GM12878 (cell line): ENCODE measurements around the gene OMG. TPM values are rescaled to one million over a fixed set of nuclear protein-coding genes. Genes with fewer than 3 reads are reported as not detected.

Experiments
- JUNB ChIP-seq: IDR thresholded peaks from 2 replicates; pipeline ENCODE4 v1.6.1; 2016; ENCODE audit warnings: antibody characterized with exemption, mild to moderate bottlenecking
- POU2F2 ChIP-seq: IDR thresholded peaks from 3 replicates; pipeline ENCODE4 v1.6.1; 2011; ENCODE audit warnings: low read depth, mild to moderate bottlenecking, low read length, borderline replicate concordance
- RAD51 ChIP-seq: fragments of 450-650 bp; IDR thresholded peaks from 2 replicates; pipeline ENCODE4 v1.6.1; 2016; ENCODE audit warnings: moderate library complexity, mild to moderate bottlenecking, inconsistent platforms
- STAT3 ChIP-seq: IDR thresholded peaks from 2 replicates; pipeline ENCODE4 v1.6.1; 2011; ENCODE audit warnings: low read depth, low read length, improper control_type of control experiment
- ZNF24 ChIP-seq: fragments of 450-650 bp; IDR thresholded peaks from 2 replicates; pipeline ENCODE4 v1.6.1; 2017; ENCODE audit warnings: antibody characterized with exemption, mild to moderate bottlenecking
- polyA plus RNA-seq, 11 experiments: library from polyadenylated mRNA; depleted of rRNA in 4 of 11; unstranded in 6 of 11; stranded (reverse) in 5 of 11; fragments of >200 nt; fragmentation: Nextera tagmentation in 4 of 11; fragmentation: Illumina TruSeq in 1 of 11; extraction: Ambion mirVana in 4 of 11; extraction: Trizol in 1 of 11; gene quantifications; 1 replicate in 1 of 11; 2 replicates in 10 of 11; pipeline versions ENCODE4 v1.2.1 to v1.2.3, GENCODE V29; 2011 to 2016; ENCODE audit warnings: inconsistent platforms in 2 of 11, missing spikeins in 2 of 11, low read depth in 1 of 11
- total RNA-seq, 4 experiments: library from RNA; depleted of rRNA in 3 of 4; stranded (reverse); fragments of >200 nt in 3 of 4; fragmentation: Illumina TruSeq in 1 of 4; extraction: Trizol in 1 of 4; gene quantifications; 2 replicates each; pipeline versions ENCODE4 v1.2.1 to v1.2.3, GENCODE V29; 2013 to 2021
- TF ChIP-seq, protein P1 (sequence below): IDR thresholded peaks from 2 replicates; pipeline ENCODE4 v1.6.1; 2011; ENCODE audit warnings: borderline replicate concordance, low read depth, mild to moderate bottlenecking, moderate library complexity, low read length; ENCODE audit not compliant: insufficient read depth, poor library complexity, severe bottlenecking
- TF ChIP-seq, protein P2 (sequence below): fragments of 450-650 bp; conservative IDR thresholded peaks from 2 replicates; pipeline ENCODE4 v1.6.1; 2017; ENCODE audit warnings: mild to moderate bottlenecking, moderate library complexity

The OMG gene
- total and polyA plus RNA-seq, 10 of the 15 experiments (the other 5 are each of a cell fraction or from before 2014, with no cell fraction given): 0.09 to 0.96 (median 0.26) TPM

DNA sequence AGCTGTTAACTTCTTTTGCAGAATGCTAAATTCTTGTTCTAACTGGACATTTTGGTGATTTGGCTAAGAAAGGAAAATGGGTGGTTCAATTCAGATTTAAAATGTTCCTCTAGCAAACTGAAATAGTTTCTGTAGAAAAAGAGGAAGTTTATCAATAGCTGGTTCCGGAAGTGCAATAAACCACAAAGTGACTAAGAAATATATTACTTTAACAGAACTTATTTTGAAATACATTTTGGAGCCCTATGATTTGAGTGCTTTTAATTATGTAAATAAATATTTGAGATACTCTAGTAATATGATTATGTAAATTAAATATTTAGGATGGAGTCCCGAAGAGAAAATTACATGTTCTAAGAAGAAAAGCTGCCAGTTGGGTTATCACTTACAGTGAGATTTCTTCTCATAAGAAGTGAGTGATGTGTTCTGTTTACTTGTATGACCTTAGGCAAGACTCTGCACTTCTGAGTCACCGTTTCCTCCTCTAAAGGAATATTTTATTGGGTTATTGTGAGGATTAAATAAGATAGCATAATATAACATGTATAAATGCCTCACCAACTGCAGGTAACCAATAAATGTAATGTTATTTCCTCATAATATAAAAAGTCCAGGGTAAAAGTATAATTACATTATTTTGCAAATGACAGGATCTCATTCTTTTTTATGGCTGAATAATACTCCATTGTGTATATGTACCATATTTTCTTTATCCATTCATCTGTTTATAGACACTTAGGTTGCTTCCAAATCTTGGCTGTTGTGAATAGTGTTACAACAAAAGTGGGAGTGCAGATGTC lies 17.1 kb upstream of the OMG start, which contains the start of gene EVI2B (continued):
- TF ChIP-seq STAT3 (no peak), ZNF24 (no peak), JUNB (peak; percentile 65), POU2F2 (no peak), RAD51 (no peak)
- TF ChIP-seq, protein P1, sequence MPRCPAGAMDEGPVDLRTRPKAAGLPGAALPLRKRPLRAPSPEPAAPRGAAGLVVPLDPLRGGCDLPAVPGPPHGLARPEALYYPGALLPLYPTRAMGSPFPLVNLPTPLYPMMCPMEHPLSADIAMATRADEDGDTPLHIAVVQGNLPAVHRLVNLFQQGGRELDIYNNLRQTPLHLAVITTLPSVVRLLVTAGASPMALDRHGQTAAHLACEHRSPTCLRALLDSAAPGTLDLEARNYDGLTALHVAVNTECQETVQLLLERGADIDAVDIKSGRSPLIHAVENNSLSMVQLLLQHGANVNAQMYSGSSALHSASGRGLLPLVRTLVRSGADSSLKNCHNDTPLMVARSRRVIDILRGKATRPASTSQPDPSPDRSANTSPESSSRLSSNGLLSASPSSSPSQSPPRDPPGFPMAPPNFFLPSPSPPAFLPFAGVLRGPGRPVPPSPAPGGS: no peak
- TF ChIP-seq, protein P2, sequence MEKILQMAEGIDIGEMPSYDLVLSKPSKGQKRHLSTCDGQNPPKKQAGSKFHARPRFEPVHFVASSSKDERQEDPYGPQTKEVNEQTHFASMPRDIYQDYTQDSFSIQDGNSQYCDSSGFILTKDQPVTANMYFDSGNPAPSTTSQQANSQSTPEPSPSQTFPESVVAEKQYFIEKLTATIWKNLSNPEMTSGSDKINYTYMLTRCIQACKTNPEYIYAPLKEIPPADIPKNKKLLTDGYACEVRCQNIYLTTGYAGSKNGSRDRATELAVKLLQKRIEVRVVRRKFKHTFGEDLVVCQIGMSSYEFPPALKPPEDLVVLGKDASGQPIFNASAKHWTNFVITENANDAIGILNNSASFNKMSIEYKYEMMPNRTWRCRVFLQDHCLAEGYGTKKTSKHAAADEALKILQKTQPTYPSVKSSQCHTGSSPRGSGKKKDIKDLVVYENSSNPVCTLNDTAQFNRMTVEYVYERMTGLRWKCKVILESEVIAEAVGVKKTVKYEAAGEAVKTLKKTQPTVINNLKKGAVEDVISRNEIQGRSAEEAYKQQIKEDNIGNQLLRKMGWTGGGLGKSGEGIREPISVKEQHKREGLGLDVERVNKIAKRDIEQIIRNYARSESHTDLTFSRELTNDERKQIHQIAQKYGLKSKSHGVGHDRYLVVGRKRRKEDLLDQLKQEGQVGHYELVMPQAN: no peak
